Chondrocyte (in vitro differentiated cells): Measurements from ENCODE around the gene LBR. TPM values are rescaled to one million over a fixed set of nuclear protein-coding genes. Genes with fewer than 3 reads are reported as not detected.

Experiments
- DNase-seq: peaks from one replicate; pipeline ENCODE4 v3.0.0; 2021; ENCODE audit warnings: mixed read lengths, low spot score
- H3K27ac Mint-ChIP-seq: one replicate; pipeline ENCODE4 v1.8.0; 2021; ENCODE audit warnings: mild to moderate bottlenecking, moderate library complexity, mixed read lengths; ENCODE audit not compliant: unreplicated experiment
- H3K27me3 Mint-ChIP-seq: 2 replicates; pipeline ENCODE4 v1.8.0; 2021; ENCODE audit warnings: low read depth, mixed read lengths
- H3K36me3 Mint-ChIP-seq: 2 replicates; pipeline ENCODE4 v1.8.0; 2021; ENCODE audit warnings: low read depth, mixed read lengths
- H3K4me1 Mint-ChIP-seq: 2 replicates; pipeline ENCODE4 v1.8.0; 2021; ENCODE audit warnings: low read depth, mild to moderate bottlenecking, mixed read lengths
- H3K4me3 Mint-ChIP-seq: one replicate; pipeline ENCODE4 v1.8.0; 2021; ENCODE audit warnings: mild to moderate bottlenecking, moderate library complexity, mixed read lengths; ENCODE audit not compliant: unreplicated experiment
- H3K9me3 Mint-ChIP-seq: 2 replicates; pipeline ENCODE4 v1.8.0; 2021; ENCODE audit warnings: low read depth, mixed read lengths
- CTCF ChIP-seq: fragments of 200-600 bp; sonication (generic); IDR thresholded peaks from 2 replicates; pipeline ENCODE4 v1.5.0; 2021; ENCODE audit warnings: antibody characterized with exemption, mild to moderate bottlenecking, moderate library complexity
- total RNA-seq: library from RNA; stranded (reverse); gene quantifications from 3 replicates; pipeline ENCODE4 v1.2.1, GENCODE V29; 2021

LBR gene
- total RNA-seq, 1 donor from 2014 or later: 24.4 TPM

- Mint-ChIP-seq H3K27me3 (peaks cover 6% of the 10 kb centered on the region), H3K9me3 (no peaks in the 10 kb centered on the region), H3K4me1 (peaks cover 14% of the 10 kb centered on the region), H3K36me3 (no peaks in the 10 kb centered on the region), H3K4me3 (no peak overlapping the region), H3K27ac (no peak overlapping the region)
- peak; percentile 74 for TF ChIP-seq CTCF
- DNase-seq: no peak
Observed at GRCh38 chr1:225437710-225438437, 10.0 kb upstream of the LBR start.

- Mint-ChIP-seq H3K4me1 (peaks cover 5% of the 10 kb centered on the region), H3K27me3 (peaks cover 6% of the 10 kb centered on the region), H3K4me3 (no peak overlapping the region), H3K36me3 (no peaks in the 10 kb centered on the region), H3K27ac (no peak overlapping the region), H3K9me3 (no peaks in the 10 kb centered on the region)
- no peak for DNase-seq
- TF ChIP-seq CTCF: no peak
Observed at GRCh38 chr1:225435957-225436392, 8.1 kb upstream of the LBR start.

DNA sequence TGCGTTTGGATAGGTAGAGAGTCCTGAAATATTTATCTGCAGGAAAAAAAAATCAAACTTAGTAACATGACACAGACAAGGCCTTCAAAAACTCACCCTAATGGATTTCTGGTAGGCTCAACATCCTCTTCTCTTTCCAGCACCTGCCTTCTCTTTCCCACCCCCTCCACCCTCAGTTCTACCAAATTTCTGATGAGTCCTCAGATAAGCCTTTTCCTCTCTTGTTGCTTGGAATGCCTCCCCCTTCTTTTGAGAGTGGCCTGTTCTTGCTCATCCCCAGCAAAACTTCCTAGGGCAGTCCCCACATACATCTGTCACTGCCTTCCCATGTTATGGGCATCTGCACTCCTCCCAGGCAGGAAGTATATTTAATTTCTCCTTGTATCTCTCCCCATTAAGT is 7.6 kb upstream of the LBR start:
- no peaks in the 10 kb centered on the region for H3K9me3 Mint-ChIP-seq
- H3K4me3 Mint-ChIP-seq: no peak overlapping the region
- no peak overlapping the region for H3K27ac Mint-ChIP-seq
- H3K36me3 Mint-ChIP-seq: no peaks in the 10 kb centered on the region
- no peak for DNase-seq
- TF ChIP-seq CTCF: no peak
- peaks cover 6% of the 10 kb centered on the region for H3K27me3 Mint-ChIP-seq
- peaks cover under 1% of the 10 kb centered on the region for H3K4me1 Mint-ChIP-seq

DNA sequence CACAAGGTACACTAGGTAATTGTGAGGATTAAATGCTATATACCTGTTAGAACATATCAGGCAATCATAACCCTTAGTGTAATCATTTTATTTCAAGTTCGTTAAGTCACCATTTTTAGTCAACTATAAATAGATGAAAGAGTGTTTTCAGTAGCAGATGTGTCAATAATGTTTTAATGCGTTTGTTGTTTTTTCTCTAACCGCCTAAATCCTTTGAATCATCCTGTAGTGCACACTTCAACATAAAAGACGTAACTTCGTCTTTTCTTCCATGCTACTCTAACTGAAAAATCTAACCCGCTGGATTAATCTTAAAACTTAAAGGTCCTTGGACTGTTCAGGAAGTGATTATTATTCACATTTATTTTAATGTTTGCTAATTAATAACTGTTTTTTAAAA is 7.2 kb upstream of the LBR start:
- no peak for DNase-seq
- Mint-ChIP-seq H3K27ac (no peak overlapping the region), H3K27me3 (peaks cover 6% of the 10 kb centered on the region), H3K9me3 (no peaks in the 10 kb centered on the region), H3K4me1 (peaks cover 5% of the 10 kb centered on the region), H3K36me3 (no peaks in the 10 kb centered on the region), H3K4me3 (no peak overlapping the region)
- TF ChIP-seq CTCF: no peak

- H3K27ac Mint-ChIP-seq: no peak overlapping the region
- no peak overlapping the region for H3K4me3 Mint-ChIP-seq
- H3K27me3 Mint-ChIP-seq: peaks cover 6% of the 10 kb centered on the region
- no peak for TF ChIP-seq CTCF
- peaks cover 13% of the 10 kb centered on the region for H3K4me1 Mint-ChIP-seq
- DNase-seq: no peak
- H3K36me3 Mint-ChIP-seq: no peaks in the 10 kb centered on the region
- H3K9me3 Mint-ChIP-seq: no peaks in the 10 kb centered on the region
Observed at GRCh38 chr1:225434046-225434445, 6.2 kb upstream of the LBR start.
